Ramos (cell line): Measurements from ENCODE around the gene PRTFDC1.
"Not testable (repeated sequence)": the region's sequence is repeated elsewhere in the genome, so short reads cannot be mapped to it uniquely, and the experiment has no call there.

ENCODE experiments used
- in situ Hi-C: fragments of 300-500 bp; cut with MboI; formaldehyde crosslinking; loops from one replicate; pipeline ENCODE4 v1.14.3; 2022; ENCODE audit warnings: low sequenced_read_pairs; ENCODE audit not compliant: unreplicated experiment

The PRTFDC1 gene

DNA sequence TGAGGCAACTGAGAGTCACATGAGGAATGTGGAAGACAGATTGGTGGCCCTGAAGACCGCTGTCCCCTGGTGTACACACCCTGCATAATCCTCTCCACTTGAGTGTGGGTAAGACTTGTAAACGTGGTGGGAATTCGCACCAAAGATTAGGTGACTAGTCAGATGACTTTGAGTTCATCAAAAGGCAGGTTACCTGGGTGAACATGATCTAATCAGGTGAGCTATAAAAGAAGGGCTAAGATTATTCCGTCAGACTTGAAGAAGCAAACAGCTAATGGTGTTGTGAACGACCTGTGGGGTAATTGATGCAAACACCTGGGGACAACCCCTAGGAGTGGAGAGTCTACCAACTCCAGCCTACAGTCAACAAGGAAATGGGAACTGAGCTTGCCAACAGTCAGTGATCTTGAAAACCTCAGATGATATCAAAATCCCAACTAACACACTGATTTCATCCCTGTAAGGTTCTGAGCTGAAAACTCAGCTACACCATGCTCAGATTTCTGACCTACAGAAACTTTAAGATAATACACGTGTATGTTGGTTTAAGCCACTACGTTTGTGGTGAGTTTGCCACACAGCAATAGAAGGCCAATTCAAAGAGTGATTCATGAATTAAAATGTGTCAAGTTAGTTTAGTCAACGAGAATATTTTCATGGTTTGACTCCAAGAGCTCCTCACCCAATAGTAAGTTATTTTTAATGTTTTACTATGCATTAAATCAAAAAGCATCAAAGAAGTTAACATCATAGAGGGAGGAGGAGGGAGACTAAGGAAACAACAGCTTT is 16.7 kb downstream of the PRTFDC1 start:
- in situ Hi-C loops: no loop called here

DNA sequence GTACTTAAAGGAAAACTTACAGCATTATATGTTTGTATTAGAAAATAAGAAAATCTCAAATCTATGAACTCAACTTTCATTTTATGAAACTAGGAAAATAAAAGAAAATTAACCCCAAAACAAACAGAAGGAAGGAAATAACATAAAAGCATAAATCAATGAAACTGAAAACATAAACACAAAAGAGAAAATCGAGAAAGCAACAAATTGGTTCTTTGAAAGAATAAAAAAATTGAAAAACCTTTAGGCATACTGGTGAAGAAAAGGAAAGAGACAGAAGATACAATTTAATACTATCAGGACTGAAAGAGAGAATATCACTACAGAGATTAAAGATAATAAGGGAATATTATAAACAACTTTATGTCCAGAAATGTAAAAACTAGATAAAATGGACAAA is 21.2 kb downstream of the PRTFDC1 start:
- in situ Hi-C loops: no loop called here

DNA sequence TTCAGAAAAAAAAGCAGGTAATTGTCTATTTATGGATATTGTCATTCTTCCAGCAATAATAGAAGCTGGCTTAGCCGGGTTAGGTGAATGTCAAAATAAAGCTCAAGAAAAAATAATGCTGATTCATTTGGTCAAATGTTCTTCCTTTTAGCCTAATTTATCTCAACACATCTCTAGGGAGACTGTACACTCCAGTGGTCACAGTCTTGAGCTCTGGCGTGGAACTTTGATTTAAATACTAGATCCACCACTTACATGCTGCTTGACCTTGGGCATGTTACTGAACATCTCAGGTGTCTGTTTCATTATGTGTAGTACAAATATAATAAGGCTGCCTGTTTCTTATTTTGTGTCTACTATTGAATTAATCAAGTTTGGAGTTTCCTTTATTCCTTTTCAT is 22.0 kb downstream of the PRTFDC1 start:
- in situ Hi-C loops: no loop called here

DNA sequence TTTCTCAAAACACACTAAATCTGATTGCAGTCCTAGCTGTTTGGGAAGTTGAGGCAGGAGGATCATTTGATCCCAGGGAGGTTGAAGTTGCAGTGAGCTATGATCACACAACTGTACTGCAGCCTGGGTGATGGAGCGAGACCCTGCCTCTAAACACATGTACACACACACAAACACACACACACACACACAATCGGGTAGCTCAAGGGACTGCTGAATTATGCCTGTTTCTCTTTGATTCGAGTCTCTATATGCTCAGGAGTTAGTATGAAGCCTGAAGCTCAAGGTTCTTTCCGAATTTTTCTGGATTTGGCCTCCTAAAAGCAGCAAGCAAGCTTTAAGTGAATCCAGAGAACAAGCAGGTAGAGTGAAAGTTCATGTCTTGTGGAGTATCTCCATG is 22.5 kb downstream of the PRTFDC1 start:
- in situ Hi-C loops: no loop called here

DNA sequence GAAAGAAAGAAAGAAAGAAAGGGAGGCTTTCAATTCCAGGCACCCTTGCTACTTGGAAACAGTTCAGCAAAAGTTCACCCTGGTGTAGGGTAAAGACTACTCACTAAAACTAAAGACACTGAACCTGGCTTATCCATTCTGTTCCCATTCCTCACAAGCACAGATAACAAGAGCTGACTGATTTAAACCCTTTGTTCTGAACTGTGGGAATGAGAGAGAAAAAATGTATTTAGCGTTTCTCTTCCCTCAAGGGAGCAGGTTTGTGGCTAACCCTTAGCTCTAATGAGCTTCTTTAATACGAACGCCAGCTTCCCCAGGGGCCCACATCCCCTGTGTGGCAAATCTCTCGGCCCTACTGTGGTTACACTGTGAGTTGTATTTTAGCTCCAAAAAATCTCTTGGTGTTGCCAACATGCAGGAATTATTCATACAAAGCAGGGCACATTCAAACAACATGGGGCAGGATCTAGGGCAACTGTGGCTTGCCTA is 23.3 kb downstream of the PRTFDC1 start:
- in situ Hi-C loops: no loop called here

DNA sequence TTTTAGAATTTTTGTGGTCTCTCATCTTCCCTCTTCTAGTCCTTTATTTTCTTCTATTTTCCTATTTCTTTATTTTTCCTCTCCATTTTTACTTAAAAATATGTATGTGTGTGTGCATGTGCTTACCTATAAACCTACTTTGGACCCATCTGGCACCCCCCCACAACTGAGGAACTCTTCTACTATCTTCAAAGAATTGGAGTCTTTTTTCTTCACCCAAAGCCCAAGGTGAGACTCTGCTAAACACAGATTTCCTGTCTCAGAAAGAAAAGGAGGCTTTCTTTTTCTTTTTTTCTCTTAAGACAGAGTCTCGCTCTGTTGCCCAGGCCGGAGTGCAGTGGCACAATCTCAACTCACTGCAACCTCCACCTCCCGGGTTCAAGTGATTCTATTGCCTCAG is 24.2 kb downstream of the PRTFDC1 start:
- in situ Hi-C loops: no loop called here

DNA sequence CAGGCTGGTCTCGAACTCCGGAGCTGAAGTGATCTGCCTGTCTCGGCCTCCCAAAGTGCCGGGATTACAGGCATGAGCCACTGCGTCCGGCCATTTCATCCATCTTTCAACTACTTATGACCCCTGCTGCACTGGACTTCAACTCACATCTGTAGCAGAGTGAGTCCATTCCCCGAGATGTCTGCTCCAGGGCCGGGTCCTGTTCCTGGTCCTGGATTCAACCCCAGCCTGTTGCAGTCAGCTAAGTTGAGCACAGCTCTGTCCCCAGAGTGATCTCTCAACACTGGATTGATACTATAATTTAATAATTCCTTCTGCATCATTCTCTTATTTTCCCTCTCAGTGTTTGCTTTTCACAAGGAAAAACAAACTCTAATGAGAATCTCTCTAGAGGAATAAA is 25.8 kb downstream of the PRTFDC1 start:
- in situ Hi-C loops: no loop called here

DNA sequence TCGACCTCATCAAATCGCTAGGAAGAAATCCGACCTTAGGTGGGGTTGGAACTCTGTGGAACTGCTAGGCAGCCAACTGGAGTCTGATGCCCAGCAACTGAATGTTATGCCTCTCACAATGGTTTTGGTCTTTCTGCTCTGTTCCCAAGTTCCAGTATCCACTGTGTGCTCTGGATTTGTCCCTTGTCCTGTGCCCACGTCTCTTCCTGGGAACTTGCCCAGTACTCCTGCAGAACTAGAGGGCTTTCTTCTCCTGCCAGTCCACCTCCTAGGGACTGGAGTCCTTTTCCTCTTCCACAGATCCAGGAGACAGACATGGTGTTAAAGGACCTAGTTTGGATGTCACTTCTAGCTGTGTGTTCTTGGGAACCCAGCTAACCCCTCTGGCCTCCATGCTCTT is 26.6 kb downstream of the PRTFDC1 start:
- in situ Hi-C loops: no loop called here

DNA sequence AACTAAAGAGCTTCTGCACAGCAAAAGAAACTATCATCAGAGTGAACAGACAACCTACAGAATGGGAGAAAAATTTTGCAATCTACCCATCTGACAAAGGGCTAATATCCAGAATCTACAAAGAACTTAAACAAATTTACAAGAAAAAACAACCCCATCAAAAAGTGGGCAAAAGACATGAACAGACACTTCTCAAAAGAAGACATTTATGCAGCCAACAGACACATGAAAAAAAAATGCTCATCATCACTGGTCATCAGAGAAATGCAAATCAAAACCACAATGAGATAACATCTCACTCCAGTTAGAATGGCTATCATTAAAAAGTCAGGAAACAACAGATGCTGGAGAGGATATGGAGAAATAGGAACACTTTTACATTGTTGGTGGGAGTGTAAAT is 27.9 kb downstream of the PRTFDC1 start:
- in situ Hi-C loops: not testable (repeated sequence)

DNA sequence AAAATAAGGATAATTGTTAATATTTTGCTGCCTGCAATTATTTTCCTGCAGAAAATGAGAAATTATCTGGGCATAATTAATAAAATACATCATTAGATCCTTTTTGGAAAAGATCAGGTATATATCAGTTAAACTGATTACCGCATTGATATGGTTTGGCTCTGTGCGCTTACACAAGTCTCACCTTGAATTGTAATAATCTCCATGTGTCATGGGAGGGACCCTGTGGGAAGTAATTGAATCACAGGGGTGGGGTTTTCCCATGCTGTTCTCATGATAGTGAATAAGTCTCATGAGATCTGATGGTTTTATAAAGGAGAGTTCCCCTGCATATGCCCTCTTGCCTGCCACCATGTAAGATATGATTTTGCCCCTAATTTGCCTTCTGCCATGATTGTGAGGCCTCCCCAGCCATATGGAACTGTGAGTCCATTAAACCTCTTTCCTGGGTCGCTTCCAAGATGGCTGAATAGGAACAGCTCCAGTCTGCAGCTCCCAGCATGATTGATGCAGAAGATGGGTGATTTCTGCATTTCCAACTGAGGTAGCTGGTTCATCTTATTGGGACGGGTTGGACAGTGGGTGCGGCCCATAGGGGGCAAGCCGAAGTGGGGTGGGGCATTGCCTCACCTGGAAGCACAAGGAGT is 30.1 kb downstream of the PRTFDC1 start:
- in situ Hi-C loops: not testable (repeated sequence)

DNA sequence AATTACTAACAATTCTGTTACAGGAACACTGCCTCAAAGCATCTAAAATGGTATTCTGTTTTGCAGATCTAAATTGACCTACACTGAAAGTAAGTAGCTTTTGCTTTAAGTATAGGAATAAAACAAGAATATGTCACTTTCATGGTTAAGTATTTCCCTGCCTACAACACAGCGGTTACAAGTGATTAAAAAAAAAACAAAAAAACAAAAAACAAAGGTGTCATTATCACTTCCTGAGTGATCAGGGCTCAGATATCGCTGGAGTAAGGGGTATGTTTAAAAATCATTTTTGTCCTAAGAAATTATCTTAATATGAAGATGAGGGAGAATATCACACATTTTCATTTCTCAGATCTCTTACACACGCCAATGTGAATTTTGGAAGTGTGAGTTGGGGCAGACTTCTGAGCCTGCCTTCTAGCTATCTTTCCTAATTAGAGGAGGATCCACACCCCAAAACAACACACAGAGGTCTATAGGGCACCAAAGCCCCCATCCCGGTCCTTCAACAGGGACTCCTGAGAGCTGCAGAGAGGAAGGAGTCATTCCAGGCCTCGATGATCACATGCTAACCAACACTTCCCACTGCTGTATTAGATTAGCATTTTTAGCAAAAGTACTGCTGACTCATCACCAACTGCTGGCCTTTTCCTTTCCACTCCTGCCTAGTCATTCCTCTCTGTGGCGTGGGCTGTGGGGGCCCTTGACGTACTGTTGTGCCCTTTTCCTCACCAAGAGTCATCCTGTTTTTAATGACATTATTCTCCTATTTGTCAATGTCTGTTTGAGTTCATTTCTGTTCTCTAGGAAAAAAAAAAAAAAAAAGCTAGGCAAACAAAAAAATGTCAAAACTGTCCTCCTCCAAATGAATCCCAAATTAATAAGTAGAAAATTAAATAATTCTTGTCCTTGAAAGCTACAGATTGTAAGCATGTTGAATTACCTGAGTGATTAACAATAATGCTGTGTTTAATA is 31.2 kb downstream of the PRTFDC1 start:
- in situ Hi-C loops: no loop called here

DNA sequence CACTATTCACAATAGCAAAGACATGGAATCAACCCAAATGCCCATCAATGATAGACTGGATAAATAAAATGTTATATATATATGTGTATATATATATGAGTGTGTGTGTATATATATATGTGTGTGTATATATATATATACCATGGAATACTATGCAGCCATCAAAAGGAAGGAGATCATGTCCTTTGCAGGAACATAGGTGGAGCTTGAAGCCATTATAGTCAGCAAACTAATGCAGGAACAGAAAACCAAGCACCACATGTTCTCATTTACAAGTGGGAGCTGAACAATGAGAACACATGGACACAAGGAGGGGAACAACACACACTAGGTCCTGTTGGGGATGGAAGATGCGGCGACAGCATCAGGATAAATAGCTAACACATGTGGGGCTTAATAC is 32.2 kb downstream of the PRTFDC1 start:
- in situ Hi-C loops: not testable (repeated sequence)

DNA sequence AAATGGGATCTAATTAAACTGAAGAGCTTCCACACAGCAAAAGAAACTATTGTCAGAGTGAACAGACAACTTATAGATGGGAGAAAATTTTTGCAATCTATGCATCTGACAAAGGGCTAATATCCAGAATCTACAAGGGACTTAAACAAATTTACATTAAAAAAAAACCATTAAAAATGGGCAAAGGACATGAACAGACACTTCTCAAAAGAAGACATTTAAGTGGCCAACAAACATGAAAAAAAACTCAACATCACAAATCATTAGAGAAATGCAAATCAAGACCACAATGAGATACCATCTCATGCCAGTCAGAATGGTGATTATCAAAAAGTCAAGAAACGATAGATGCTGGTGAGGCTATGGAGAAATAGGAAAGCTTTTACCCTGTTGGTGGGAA is 32.8 kb downstream of the PRTFDC1 start:
- in situ Hi-C loops: not testable (repeated sequence)

DNA sequence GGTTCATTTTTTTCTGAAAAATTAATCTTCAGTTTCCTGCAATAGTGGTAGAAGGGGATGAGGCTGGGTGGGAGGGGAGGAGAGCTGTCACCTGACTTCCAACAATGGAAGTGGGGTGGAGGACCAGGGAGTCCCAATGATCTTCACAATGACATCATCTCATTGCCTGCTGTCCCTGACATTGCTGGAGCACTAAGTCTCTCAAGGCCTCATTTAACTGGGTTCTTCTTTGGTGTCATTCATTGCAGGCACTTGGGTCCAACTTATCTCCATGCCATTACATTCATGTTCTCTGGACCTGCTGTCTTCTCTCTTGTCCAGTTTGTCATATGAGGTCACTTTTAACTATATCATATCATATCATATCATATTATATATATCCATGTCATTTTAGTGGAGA is 34.4 kb downstream of the PRTFDC1 start:
- in situ Hi-C loops: no loop called here

DNA sequence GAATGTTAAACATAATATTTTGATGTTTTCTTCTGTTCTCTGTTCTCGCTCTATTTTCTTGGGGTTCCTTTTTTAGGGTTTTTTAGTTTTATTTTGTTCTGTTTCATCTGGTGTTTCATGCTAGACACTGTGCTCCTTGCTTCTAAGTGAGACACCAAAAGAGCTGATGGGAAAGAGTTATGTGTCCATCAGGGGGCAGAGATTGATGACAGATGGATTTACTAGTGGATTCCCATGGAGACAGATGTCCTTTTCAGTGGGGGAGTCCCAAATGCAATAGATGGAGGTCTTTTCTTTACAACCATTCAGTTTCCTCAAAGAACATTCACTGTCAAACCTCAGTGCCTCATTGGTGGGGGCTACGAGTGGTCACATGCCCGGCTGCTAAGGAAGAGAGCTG is 34.9 kb downstream of the PRTFDC1 start:
- in situ Hi-C loops: no loop called here

DNA sequence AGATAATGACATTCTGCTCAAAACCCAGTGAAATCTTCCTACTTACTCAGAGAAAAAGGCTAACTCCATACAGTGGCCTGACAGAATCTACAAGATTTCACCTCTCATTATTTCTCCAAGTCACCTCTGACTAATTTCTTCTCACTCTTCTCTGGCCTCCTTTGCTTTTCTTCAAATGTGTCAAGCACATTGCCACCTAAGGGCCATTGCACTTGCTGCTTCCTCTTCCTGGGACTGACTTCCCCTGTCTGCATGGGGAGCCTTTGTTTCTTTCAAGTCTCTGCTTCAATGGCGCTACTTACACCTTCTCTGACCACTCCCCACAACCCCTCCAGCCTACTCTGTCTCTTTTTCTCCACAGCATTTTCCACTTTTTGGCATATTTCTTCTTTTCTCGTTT is 36.0 kb downstream of the PRTFDC1 start:
- in situ Hi-C loops: no loop called here

DNA sequence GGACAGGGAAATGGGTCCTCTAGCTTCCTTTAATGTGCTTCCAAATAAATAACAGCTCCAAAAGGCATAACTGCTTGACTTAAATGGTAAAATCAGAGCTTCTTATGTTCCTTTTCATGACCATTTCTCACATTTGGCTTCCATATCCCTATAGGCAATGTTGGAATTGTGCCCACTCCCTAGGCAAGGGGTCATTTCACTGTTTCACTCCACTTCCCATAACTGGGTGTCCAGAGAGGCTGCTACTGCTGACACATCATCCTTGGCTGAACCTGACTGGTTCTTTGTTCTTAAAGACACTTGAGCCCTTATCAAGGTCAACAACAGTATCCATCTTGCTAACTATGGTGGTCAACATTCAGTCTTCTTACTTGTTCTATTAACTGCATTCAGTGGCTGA is 37.1 kb downstream of the PRTFDC1 start:
- in situ Hi-C loops: no loop called here

DNA sequence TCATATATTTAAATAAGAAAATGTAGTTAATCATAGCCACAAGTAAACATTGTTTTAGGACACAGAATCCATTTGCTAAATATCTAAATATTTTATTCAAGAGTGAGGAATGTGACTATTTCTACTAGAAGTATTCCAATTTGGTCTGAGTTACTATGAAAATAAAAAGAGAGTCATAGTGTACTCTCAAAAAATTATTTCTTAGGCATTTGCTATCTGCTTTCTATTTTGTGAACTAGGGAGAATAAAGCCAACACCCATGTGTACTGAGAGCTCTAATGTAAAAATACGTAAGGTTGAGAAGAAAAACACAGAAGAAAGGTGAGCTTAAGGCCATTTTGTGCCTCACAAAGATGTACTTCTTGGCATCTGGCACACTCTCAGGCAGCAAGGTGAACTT is 38.3 kb downstream of the PRTFDC1 start:
- in situ Hi-C loops: no loop called here

DNA sequence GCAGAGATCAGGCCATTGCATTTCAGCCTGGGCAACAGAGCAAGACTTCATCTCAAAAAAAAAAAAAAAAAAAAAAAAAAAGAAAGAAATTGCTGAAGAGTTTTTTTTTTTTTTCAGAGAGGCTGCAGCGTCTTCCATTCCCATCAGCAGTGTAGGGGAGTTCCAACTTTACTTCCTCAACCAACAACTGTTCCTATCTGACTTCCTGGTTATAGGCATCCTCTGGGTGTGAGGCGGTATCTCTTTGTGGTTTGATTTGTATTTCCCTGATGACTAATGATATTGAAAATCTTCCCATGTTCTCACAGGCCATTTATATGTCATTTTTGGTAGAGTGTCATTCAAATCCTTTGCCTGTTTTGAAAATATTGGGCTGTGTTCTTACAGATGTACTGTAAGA is 40.2 kb downstream of the PRTFDC1 start:
- in situ Hi-C loops: no loop called here

DNA sequence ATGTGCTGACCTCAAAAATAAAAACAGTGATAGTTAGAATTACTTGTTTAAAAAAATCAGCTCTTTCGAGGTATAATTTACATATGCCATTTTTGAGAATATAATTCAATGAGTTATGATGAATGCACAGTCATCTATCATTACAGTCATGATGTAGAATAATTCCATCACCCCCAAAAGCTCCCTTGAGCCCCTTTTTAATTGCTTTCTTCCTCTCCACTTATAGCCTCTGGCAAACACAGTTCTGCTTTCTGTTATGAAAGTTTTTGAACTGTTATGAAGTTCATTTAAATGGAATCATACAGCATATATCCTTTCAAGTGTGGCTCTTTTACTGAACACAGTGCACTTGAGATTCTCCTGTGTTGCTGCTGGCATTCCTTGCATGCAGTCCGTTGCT is 41.4 kb downstream of the PRTFDC1 start:
- in situ Hi-C loops: no loop called here

DNA sequence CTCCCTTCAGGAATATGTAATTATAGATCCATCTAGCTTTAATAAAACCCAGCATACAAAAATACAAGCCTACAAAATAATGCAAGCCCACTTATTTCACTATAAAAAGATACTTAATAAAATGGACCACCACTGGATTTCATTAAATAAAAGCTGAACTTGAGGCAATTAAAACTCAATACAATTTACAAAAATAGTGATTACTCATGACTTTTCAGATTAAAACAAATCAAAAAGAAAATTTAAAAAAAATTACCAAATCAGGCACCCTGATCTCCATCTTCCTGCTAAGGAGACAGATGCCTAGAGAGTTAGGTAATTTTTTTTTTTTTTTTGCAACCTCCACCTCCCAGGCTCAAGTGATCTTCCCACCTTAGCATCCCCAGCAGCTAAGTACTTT is 41.8 kb downstream of the PRTFDC1 start:
- in situ Hi-C loops: no loop called here
